ENCODE data around the gene KIAA0232. TPM values are rescaled to one million over a fixed set of nuclear protein-coding genes. Genes with fewer than 3 reads are reported as not detected.

The KIAA0232 gene
- total and polyA plus RNA-seq, 11 donors = 20.0 to 78.4 (median 67.7) TPM

DNA sequence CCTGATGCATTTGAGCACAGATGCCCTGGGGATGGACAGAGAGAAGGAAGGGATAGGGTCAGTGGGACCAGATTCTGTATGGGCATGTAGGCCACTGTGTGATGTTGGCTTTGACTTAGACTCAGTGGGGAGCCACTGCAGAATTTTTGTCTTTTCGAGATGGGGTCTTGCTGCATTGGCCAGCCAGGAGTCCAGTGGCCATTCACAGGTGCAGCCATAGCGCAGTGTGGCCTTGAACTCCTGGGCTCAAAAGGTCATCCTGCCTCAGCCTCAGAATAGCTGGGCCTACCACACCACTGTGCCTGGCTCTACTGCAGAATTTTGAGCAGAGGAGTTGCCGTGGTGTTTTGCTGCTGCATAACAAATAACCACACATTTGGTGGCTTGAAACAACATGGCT lies 149.9 kb downstream of the KIAA0232 start:
- intact Hi-C loops (cut with DNase I) = no loop called here
- ATAC-seq = no peak
- H3K27ac ChIP-seq = no peak overlapping the region
- H3K27me3 ChIP-seq = no peaks in the 10 kb centered on the region
- peaks cover 0 to 4% (median 0%) of the 10 kb centered on the region in 9 donors for H3K36me3 ChIP-seq
- no peak for TF ChIP-seq POLR2A (IDR thresholded peaks at IDR 0.05)
- TF ChIP-seq, protein P1, sequence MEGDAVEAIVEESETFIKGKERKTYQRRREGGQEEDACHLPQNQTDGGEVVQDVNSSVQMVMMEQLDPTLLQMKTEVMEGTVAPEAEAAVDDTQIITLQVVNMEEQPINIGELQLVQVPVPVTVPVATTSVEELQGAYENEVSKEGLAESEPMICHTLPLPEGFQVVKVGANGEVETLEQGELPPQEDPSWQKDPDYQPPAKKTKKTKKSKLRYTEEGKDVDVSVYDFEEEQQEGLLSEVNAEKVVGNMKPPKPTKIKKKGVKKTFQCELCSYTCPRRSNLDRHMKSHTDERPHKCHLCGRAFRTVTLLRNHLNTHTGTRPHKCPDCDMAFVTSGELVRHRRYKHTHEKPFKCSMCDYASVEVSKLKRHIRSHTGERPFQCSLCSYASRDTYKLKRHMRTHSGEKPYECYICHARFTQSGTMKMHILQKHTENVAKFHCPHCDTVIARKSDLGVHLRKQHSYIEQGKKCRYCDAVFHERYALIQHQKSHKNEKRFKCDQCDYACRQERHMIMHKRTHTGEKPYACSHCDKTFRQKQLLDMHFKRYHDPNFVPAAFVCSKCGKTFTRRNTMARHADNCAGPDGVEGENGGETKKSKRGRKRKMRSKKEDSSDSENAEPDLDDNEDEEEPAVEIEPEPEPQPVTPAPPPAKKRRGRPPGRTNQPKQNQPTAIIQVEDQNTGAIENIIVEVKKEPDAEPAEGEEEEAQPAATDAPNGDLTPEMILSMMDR (IDR thresholded peaks at IDR 0.05) = no peak
- 94 to 98% (median 95%) methylated on average over 2 to 3 of the region's 3 CpGs for WGBS, 4 donors
- H3K9me3 ChIP-seq = no peaks in the 10 kb centered on the region
- no peak overlapping the region for H3K4me3 ChIP-seq
- no peak for DNase-seq
- peaks cover 0 to 59% (median 20%) of the 10 kb centered on the region in 12 donors for H3K4me1 ChIP-seq

DNA sequence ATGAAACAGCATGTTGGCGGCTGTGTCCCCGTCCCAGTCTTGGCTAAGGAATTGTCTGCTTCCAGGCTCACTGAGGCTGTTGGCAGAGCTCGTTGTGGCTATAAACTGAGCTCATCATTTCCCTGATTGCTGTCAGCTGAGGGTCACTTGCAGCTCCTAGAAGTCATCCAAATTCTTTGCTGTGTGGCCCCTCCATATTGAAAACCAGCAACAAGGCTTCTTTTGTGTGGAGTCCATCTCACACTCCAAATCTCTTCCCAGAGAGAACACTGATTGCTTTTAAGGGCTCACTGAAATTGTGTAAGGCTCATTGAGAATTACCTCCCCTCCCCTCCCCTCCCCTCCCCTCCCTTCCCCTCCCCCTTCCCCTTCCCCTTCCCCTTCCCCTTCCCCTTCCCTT lies 150.4 kb downstream of the KIAA0232 start:
- intact Hi-C loops (cut with DNase I) = no loop called here
- Histone ChIP-seq H3K36me3 (peaks cover 0 to 4% (median 0%) of the 10 kb centered on the region in 9 donors), H3K27ac (no peak overlapping the region), H3K27me3 (no peaks in the 10 kb centered on the region), H3K9me3 (no peaks in the 10 kb centered on the region), H3K4me1 (peaks cover 0 to 59% (median 20%) of the 10 kb centered on the region in 12 donors), H3K4me3 (no peak overlapping the region)
- DNase-seq (no peak), ATAC-seq (no peak)
- WGBS, 4 donors = 77 to 91% (median 82%) methylated on average over 3 of the region's 3 CpGs
- no peak for TF ChIP-seq POLR2A (IDR thresholded peaks at IDR 0.05)
- TF ChIP-seq, protein P1 (IDR thresholded peaks at IDR 0.05) = no peak

Other genes starting within 250 kb of the KIAA0232 start
- 10 to 100 TPM; 12.9 to 33.6 (median 21.8) TPM for gene MAN2B2, start 207.5 kb upstream of the KIAA0232 start, total RNA-seq
- gene MAN2B2, start 207.5 kb upstream of the KIAA0232 start, polyA plus RNA-seq = 10 to 100 TPM in 1 of 2 donors, 1 to 10 TPM in 1; 4.4 to 14.0 TPM
- 100 to 1,000 TPM; 162 to 300 (median 239) TPM for gene MRFAP1, start 142.0 kb upstream of the KIAA0232 start, total RNA-seq
- 100 to 1,000 TPM; 239 to 514 TPM for gene MRFAP1, start 142.0 kb upstream of the KIAA0232 start, polyA plus RNA-seq
- 1 to 10 TPM in 3 of 9 donors, under 1 TPM in 4, not detected in 2; 0.62 to 4.1 (median 0.87) TPM for gene S100P, start 88.8 kb upstream of the KIAA0232 start, total RNA-seq
- under 1 TPM; 0.19 to 0.46 TPM for gene S100P, start 88.8 kb upstream of the KIAA0232 start, polyA plus RNA-seq
- 10 to 100 TPM; 38.2 to 50.7 (median 41.3) TPM for gene MRFAP1L1, start 72.9 kb upstream of the KIAA0232 start, total RNA-seq
- 10 to 100 TPM; 69.9 to 77.2 TPM for gene MRFAP1L1, start 72.9 kb upstream of the KIAA0232 start, polyA plus RNA-seq
- 10 to 100 TPM in 1 of 9 donors, 1 to 10 TPM in 8; 5.8 to 14.1 (median 7.8) TPM for gene BLOC1S4, start 66.6 kb upstream of the KIAA0232 start, total RNA-seq
- 1 to 10 TPM; 4.4 to 6.3 TPM for gene BLOC1S4, start 66.6 kb upstream of the KIAA0232 start, polyA plus RNA-seq
- gene TBC1D14, start 127.1 kb downstream of the KIAA0232 start, total RNA-seq = 10 to 100 TPM; 31.3 to 51.0 (median 34.5) TPM
- 10 to 100 TPM in 1 of 2 donors, 1 to 10 TPM in 1; 9.8 to 32.0 TPM for gene TBC1D14, start 127.1 kb downstream of the KIAA0232 start, polyA plus RNA-seq